GM08714 (cell line): ENCODE data around the gene ELP4.
"Not testable (repeated sequence)": the region's sequence is repeated elsewhere in the genome, so short reads cannot be mapped to it uniquely, and the experiment has no call there.

Experiments
- H3K4me3 ChIP-seq: fragments of 200-500 bp; sonication (Bioruptor generic); 2 replicates; pipeline ENCODE4 v1.5.1; 2014; ENCODE audit warnings: mild to moderate bottlenecking, low read length, inconsistent platforms
- ZNF274 ChIP-seq: IDR thresholded peaks from 2 replicates; pipeline ENCODE4 v1.6.1; 2012; ENCODE audit warnings: mild to moderate bottlenecking, low read depth, low read length

Gene ELP4

GRCh38 chr11:31728432-31728831 is 218.9 kb downstream of the ELP4 start:
- no peak overlapping the region for H3K4me3 ChIP-seq
- TF ChIP-seq ZNF274 = no peak

GRCh38 chr11:31740131-31740530 is 230.6 kb downstream of the ELP4 start:
- TF ChIP-seq ZNF274 = no peak
- no peak overlapping the region for H3K4me3 ChIP-seq

GRCh38 chr11:31740731-31741368 is 231.3 kb downstream of the ELP4 start:
- not testable (repeated sequence) for H3K4me3 ChIP-seq

GRCh38 chr11:31747581-31747980 is 238.0 kb downstream of the ELP4 start:
- H3K4me3 ChIP-seq = no peak overlapping the region
- no peak for TF ChIP-seq ZNF274

GRCh38 chr11:31757260-31757835 is 247.8 kb downstream of the ELP4 start:
- no peak for TF ChIP-seq ZNF274
- no peak overlapping the region for H3K4me3 ChIP-seq

GRCh38 chr11:31761636-31762035 is 252.1 kb downstream of the ELP4 start:
- no peak for TF ChIP-seq ZNF274
- H3K4me3 ChIP-seq = no peak overlapping the region

GRCh38 chr11:31763296-31763695 is 253.7 kb downstream of the ELP4 start:
- TF ChIP-seq ZNF274 = no peak
- no peak overlapping the region for H3K4me3 ChIP-seq

GRCh38 chr11:31764261-31764660 is 254.7 kb downstream of the ELP4 start:
- no peak for TF ChIP-seq ZNF274
- H3K4me3 ChIP-seq = no peak overlapping the region

- no peak for TF ChIP-seq ZNF274
- H3K4me3 ChIP-seq = no peak overlapping the region
Observed at GRCh38 chr11:31764766-31765165, 255.2 kb downstream of the ELP4 start.

GRCh38 chr11:31767066-31767465 is 257.5 kb downstream of the ELP4 start:
- TF ChIP-seq ZNF274 = no peak
- no peak overlapping the region for H3K4me3 ChIP-seq

GRCh38 chr11:31767685-31768084 is 258.1 kb downstream of the ELP4 start:
- no peak for TF ChIP-seq ZNF274
- H3K4me3 ChIP-seq = no peak overlapping the region

- TF ChIP-seq ZNF274 = no peak
Observed at GRCh38 chr11:31768749-31769640, 259.4 kb downstream of the ELP4 start.

GRCh38 chr11:31770011-31770700 is 260.6 kb downstream of the ELP4 start:
- no peak for TF ChIP-seq ZNF274
- no peak overlapping the region for H3K4me3 ChIP-seq

More at GRCh38 chr11:31768749-31769640, 259.4 kb downstream of the ELP4 start:
- no peak overlapping the region for H3K4me3 ChIP-seq

- no peak for TF ChIP-seq ZNF274
Observed at GRCh38 chr11:31772412-31772811, 262.8 kb downstream of the ELP4 start.

More at GRCh38 chr11:31772412-31772811, 262.8 kb downstream of the ELP4 start:
- no peak overlapping the region for H3K4me3 ChIP-seq
